Measurements from ENCODE around the gene PCDHGA10.
"Not testable (repeated sequence)": the region's sequence is repeated elsewhere in the genome, so short reads cannot be mapped to it uniquely, and the experiment has no call there.

PCDHGA10 gene

DNA sequence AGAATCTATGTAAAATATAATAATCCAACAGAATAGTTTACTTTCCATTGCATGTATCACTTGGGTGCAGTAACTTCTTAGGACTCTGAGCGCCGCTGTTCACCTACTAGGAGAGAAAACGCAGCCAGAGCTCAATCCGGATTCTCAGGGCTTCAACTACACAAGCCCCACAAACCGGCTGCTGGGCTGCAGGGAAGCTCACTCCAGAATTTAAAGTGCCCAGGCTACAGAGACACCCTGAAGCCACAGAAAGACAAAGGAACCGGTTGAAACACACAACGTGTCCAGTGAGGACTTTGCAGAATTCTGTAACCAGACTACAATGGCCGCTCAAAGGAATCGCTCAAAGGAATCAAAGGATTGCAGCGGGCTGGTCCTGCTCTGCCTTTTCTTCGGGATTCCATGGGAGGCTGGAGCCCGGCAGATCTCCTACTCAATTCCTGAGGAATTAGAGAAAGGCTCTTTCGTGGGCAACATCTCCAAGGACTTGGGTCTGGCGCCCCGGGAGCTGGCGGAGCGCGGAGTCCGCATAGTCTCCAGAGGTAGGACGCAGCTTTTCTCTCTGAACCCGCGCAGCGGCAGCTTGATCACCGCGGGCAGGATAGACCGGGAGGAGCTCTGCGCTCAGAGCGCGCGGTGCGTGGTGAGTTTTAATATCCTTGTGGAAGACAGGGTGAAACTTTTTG, at the start of gene PCDHGA10:
Gene PCDHGA10 (plus strand): TSS at position 134 of the 686 bp plus-strand sequence. CDS start 189 bp downstream, at position 323.
- DNase-seq, result peak; percentile 86

DNA sequence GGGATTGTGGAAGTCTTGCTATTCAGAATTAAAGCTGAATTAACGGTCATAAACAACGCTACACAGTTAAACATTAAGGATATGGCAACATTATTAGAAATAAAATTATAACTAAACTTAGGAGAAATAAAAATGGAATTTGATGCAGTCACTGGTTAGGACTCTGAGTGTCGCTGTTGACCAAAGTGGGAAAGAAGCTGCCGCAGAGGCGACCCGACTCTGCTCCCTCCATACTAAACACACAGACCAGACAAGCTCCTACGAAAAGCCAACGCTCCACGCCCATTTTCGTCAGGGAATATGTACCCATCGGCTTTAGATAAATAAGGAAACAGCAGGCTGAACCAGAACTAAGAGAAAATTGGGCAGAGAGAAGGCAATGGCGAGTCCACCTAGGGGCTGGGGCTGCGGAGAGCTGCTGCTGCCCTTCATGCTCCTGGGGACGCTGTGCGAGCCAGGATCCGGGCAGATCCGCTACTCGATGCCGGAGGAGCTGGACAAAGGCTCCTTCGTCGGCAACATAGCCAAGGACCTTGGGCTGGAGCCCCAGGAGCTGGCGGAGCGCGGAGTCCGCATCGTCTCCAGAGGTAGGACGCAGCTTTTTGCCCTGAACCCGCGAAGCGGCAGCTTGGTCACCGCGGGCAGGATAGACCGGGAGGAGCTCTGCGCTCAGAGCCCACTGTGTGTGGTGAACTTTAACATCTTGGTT, 48.7 kb upstream of the PCDHGA10 start, which contains the start of gene PCDHGA5:
Gene PCDHGA5 (plus strand): TSS at position 211 of the 709 bp plus-strand sequence. CDS start 169 bp downstream, at position 380.
- DNase-seq, result peak; percentile 20

DNA sequence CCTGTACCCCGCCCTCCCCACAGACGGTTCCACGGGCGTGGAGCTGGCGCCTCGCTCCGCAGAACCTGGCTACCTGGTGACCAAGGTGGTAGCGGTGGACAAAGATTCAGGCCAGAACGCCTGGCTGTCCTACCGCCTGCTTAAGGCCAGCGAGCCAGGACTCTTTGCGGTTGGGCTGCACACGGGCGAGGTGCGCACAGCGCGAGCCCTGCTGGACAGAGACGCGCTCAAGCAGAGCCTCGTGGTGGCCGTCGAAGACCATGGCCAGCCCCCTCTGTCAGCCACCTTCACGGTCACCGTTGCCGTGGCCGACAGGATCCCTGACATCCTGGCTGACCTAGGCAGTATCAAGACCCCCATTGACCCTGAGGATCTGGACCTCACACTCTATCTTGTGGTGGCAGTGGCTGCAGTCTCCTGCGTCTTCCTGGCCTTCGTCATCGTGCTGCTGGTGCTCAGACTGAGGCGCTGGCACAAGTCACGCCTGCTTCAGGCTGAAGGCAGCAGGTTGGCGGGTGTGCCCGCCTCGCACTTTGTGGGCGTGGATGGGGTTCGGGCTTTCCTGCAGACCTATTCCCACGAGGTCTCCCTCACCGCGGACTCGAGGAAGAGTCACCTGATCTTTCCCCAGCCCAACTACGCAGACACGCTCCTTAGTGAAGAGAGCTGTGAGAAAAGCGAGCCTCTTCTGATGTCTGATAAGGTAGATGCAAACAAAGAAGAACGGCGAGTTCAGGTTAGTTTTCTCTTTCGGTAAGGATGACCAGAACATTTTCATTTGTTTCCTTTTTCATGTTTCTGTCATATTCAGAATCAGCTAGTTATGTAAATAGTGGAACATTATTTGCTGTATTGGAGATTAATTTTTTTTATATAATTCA, 46.5 kb upstream of the PCDHGA10 start:
- DNase-seq, result no peak

DNA sequence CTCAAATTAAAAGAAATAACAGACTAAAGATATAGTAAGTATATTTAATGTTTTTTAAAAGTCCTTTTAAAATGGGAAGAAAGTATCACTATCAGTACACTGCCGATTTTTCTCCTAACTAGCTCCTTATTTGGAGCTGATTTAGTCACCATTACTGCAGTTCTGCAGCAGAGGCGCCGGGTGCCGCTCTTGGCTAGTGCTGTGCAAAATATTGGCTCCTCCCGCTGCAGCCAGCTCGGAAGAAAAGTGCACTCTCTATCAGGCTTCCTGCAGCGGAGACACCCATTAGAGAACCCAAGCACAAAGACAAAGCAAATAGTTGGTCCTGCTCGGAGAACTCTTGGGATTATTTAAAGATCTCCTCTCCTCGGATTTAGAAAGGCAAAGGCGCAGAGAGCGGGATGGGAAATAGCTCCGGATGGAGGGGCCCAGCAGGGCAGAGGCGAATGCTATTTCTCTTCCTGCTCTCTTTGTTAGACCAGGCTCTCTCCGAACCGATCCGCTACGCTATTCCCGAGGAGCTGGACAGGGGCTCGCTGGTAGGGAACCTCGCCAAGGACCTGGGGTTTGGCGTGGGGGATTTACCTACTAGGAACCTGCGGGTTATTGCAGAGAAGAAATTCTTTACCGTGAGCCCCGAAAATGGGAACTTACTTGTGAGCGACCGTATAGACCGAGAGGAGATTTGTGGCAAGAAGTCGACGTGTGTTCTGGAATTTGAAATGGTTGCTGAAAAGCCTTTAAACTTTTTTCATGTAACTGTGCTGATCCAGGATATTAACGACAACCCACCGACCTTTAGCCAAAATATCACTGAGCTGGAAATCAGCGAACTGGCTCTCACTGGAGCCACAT, 42.6 kb upstream of the PCDHGA10 start, which contains the start of gene PCDHGB3:
Gene PCDHGB3 (plus strand): TSS at position 249 of the 855 bp plus-strand sequence. CDS start 153 bp downstream, at position 402.
- DNase-seq, result peak; percentile 65

DNA sequence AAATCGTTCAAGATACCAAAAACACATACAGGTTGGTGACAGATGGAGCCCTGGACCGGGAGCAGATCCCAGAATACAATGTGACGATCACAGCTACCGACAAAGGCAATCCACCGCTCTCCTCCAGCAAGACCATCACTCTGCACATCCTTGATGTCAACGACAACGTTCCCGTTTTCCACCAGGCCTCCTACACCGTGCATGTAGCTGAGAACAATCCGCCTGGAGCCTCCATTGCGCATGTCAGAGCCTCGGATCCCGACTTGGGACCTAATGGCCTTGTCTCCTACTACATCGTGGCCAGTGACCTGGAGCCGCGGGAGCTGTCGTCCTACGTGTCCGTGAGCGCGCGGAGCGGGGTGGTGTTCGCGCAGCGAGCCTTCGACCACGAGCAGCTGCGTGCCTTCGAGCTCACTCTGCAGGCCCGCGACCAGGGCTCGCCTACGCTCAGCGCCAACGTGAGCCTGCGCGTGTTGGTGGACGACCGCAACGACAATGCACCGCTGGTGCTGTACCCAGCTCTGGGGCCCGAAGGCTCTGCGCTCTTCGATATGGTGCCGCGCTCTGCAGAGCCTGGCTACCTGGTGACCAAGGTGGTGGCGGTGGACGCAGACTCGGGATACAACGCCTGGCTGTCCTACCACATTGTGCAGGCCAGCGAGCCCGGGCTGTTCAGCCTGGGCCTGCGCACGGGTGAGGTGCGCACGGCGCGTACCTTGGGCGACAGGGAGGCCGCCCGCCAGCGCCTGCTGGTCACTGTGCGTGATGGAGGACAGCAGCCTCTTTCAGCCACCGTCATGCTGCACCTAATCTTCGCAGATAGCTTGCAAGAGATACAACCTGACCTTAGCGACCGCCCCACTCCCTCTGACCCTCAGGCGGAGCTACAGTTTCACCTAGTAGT, 41.0 kb upstream of the PCDHGA10 start:
- no peak for DNase-seq

DNA sequence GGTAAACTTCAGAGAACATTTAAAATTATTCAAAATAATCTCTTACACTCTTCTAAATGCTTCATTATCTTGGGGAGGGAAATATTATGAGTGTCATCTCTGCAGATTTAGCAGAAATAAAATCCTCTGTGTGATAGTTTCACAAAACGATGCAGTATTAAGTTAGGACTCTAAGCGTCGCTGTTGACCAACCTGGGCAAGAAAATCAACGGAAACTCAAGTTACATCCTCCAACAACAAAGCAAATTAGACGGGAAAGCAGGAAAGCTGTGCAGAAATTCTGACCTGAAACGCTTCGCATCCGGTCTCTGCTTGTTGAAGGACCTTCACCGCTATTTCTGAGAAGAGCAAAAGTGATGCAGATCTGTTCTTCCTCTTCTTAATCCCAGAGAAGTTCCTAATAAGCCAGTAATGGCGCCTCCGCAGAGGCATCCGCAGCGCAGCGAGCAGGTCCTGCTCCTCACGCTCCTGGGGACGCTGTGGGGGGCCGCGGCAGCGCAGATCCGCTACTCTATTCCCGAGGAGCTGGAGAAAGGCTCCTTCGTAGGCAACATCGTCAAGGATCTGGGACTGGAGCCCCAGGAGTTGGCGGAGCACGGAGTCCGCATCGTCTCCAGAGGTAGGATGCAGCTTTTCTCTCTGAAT, 39.0 kb upstream of the PCDHGA10 start, which contains the start of gene PCDHGA6:
Gene PCDHGA6 (plus strand): TSS at position 219 of the 645 bp plus-strand sequence. CDS start 193 bp downstream, at position 412.
- peak; percentile 60 for DNase-seq

DNA sequence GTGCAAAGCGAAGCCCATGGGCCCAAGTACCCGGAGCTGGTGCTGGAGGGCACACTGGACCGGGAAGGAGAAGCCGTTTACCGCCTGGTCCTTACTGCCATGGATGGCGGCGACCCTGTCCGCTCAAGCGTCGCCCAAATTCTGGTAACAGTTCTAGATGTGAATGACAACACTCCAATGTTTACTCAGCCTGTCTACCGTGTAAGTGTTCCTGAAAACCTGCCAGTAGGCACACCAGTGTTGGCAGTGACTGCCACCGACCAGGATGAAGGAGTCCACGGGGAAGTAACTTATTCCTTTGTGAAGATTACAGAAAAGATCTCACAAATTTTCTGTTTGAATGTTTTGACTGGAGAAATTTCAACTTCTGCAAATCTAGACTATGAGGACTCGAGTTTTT, 38.2 kb upstream of the PCDHGA10 start:
- DNase-seq, result no peak

DNA sequence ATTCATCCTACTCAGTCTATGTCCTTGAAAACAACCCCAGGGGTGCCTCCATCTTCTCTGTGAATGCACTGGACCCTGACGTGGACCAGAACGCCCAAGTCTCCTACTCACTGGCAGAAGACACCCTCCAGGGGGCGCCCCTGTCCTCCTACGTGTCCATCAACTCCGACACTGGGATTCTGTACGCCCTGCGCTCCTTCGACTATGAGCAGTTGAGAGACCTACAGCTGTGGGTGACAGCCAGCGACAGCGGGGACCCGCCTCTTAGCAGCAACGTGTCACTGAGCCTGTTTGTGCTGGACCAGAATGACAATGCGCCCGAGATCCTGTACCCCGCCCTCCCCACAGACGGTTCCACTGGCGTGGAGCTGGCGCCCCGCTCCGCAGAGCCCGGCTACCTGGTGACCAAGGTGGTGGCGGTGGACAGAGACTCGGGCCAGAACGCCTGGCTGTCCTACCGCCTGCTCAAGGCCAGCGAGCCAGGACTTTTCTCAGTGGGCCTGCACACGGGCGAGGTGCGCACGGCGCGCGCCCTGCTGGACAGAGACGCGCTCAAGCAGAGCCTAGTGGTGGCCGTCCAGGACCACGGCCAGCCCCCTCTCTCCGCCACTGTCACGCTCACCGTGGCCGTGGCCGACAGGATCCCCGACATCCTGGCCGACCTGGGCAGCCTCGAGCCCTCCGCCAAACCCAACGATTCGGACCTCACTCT, 37.2 kb upstream of the PCDHGA10 start:
- DNase-seq, result not testable (repeated sequence)

DNA sequence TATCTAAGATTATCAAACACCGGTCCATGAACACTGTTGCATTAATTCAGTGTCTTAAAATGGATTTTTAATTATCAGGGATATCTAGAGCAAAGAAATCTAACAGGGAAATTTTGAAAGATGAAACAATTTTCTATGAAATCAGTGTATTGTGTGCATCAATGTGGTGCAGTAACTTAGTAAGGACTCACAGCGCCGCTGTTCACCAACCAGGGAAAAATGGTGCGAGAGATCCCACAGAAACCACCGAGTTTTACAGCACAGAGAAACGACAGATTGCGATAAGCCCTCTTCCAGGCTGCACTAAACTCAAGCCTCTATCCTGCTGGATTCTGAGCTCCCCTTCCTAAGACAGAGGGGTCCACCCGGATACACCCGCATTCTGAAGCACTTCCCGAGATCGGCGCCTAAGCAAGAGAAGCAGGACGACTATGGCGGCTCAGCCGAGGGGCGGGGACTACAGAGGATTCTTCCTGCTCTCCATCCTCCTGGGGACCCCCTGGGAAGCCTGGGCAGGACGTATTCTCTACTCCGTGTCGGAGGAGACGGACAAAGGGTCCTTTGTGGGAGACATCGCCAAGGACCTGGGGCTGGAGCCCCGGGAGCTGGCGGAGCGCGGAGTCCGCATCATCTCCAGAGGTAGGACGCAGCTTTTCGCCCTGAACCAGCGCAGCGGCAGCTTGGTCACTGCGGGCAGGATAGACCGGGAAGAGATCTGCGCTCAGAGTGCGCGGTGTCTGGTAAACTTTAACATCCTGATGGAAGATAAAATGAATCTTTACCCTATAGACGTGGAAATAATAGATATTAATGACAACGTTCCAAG, 30.1 kb upstream of the PCDHGA10 start, which contains the start of gene PCDHGA7:
Gene PCDHGA7 (plus strand): TSS at position 274 of the 826 bp plus-strand sequence. CDS start 158 bp downstream, at position 432.
- peak; percentile 58 for DNase-seq

DNA sequence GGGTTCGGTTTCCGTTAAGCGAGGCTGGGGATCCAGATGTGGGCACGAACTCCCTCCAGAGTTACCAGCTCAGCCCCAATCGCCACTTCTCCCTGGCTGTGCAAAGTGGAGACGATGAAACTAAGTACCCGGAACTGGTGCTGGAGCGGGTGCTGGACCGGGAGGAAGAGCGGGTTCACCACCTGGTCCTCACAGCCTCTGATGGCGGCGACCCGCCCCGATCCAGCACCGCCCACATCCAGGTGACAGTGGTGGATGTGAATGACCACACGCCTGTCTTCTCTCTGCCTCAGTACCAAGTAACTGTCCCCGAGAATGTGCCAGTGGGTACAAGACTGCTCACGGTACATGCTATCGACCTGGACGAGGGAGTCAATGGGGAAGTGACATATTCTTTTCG, 29.4 kb upstream of the PCDHGA10 start:
- DNase-seq, result no peak

DNA sequence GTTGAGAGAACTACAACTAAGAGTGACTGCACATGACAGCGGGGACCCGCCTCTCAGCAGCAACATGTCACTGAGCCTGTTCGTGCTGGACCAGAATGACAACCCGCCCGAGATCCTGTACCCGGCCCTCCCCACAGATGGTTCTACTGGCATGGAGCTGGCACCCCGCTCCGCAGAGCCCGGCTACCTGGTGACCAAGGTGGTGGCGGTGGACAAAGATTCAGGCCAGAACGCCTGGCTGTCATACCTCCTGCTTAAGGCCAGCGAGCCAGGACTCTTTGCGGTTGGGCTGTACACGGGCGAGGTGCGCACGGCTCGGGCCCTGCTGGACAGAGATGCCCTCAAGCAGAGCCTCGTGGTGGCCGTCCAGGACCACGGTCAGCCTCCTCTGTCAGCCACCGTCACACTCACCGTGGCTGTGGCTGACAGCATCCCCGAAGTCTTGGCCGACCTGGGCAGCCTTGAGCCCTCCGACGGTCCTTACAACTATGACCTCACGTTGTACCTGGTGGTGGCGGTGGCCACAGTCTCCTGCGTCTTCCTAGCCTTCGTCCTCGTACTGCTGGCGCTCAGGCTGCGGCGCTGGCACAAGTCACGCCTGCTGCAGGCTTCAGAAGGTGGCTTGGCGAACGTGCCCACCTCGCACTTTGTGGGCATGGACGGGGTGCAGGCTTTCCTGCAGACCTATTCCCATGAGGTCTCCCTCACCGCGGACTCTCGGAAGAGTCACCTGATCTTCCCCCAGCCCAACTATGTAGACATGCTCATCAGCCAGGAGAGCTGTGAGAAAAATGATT, 28.1 kb upstream of the PCDHGA10 start:
- DNase-seq, result no peak

DNA sequence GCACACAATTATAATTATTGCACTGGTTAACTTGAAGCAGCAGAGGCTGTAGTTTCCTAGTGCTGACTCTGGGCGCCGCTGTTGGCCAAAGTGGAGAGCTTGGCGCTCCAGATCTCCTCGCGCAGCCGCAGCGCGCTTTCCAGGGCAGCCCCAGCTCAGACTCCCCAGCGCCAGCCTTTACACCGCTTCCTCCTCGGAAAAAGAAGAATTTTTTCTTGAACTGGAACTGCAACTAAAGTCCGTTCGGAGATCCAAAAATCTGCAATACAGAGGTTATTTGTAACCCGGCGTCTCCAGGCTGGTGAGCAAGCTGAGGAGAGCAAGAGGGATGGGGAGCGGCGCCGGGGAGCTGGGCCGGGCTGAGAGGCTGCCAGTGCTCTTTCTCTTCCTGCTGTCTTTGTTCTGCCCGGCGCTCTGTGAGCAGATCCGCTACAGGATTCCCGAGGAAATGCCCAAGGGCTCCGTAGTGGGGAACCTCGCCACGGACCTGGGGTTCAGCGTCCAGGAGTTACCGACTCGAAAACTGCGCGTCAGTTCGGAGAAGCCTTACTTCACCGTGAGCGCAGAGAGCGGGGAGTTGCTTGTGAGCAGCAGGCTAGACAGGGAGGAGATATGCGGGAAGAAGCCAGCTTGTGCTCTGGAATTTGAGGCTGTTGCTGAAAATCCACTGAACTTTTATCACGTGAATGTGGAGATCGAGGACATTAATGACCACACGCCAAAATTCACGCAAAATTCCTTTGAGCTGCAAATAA, 25.1 kb upstream of the PCDHGA10 start, which contains the start of gene PCDHGB4:
Gene PCDHGB4 (plus strand): TSS at position 142 of the 755 bp plus-strand sequence. CDS start 187 bp downstream, at position 329.
- peak; percentile 79 for DNase-seq

DNA sequence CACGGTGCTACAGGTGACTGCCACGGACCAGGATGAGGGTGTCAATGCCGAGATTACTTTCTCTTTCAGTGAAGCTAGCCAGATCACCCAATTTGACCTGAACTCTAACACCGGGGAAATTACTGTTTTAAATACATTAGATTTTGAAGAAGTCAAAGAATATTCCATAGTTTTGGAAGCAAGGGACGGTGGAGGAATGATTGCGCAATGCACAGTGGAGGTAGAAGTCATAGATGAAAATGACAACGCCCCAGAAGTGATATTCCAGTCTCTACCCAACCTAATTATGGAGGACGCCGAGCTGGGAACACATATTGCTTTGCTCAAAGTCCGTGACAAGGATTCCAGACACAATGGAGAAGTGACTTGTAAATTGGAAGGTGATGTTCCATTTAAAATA, 24.1 kb upstream of the PCDHGA10 start:
- DNase-seq, result no peak

DNA sequence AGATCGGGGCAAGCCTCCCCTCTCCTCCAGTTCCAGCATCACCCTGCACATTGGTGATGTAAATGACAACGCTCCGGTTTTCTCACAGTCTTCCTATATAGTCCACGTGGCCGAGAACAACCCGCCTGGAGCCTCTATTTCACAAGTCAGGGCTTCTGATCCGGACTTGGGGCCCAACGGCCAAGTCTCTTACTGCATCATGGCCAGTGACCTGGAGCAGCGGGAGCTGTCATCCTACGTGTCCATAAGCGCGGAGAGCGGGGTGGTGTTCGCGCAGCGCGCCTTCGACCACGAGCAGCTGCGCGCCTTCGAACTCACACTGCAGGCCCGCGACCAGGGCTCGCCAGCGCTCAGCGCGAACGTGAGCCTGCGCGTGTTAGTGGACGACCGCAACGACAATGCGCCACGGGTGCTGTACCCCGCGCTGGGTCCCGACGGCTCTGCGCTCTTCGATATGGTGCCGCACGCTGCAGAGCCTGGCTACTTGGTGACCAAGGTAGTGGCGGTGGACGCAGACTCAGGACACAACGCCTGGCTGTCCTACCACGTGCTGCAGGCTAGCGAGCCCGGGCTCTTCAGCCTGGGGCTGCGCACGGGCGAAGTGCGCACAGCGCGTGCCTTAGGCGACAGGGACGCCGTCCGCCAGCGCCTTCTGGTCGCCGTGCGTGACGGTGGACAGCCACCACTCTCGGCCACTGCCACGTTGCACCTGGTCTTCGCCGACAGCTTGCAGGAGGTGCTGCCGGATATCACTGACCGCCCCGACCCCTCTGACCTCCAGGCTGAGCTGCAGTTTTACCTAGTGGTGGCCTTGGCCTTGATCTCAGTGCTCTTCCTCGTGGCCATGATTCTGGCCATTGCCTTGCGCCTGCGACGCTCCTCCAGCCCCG, 23.4 kb upstream of the PCDHGA10 start:
- no peak for DNase-seq

DNA sequence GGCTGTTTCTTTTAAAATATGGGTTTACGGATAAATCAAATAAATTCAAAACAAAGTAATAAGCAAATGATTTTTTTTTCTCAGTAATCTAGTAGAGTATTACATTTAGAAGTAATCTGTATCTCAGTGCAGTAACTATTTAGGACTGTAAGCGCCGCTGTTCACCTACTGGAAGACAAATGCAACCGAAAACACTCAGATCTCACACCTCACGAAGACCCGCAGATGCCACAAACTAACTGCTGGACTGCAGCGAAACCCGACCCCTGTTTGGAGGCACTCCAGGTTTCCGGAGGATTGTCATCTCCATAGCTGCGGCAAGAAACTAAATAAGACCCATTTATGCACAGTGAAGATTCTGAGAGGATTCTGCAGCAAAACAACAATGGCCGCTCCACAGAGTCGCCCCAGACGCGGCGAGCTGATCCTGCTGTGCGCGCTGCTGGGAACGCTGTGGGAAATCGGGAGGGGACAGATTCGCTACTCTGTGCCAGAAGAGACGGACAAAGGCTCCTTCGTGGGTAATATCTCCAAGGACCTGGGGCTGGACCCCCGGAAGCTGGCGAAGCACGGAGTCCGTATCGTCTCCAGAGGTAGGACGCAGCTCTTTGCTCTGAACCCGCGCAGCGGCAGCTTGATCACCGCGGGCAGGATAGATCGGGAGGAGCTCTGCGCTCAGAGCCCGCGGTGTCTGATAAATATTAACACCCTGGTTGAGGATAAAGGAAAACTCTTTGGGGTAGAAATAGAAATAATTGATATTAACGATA, 20.2 kb upstream of the PCDHGA10 start, which contains the start of gene PCDHGA8:
Gene PCDHGA8 (plus strand): TSS at position 205 of the 770 bp plus-strand sequence. CDS start 181 bp downstream, at position 386.
- DNase-seq, result peak; percentile 39

Measured in DMS53 (cell line).